HG03103 (cell line): Measurements from ENCODE around the gene NAGLU.
A peak's percentile ranks its signal among the peaks of the same experiment; 100 is the strongest.
"Not testable (repeated sequence)": the region's sequence is repeated elsewhere in the genome, so short reads cannot be mapped to it uniquely, and the experiment has no call there.

Experiments used
- ATAC-seq: cut with Tn5 transposase; IDR thresholded peaks from one replicate; pipeline ENCODE4 v1.9.1; 2021; ENCODE audit warnings: low read depth; ENCODE audit not compliant: unreplicated experiment

Gene NAGLU

DNA sequence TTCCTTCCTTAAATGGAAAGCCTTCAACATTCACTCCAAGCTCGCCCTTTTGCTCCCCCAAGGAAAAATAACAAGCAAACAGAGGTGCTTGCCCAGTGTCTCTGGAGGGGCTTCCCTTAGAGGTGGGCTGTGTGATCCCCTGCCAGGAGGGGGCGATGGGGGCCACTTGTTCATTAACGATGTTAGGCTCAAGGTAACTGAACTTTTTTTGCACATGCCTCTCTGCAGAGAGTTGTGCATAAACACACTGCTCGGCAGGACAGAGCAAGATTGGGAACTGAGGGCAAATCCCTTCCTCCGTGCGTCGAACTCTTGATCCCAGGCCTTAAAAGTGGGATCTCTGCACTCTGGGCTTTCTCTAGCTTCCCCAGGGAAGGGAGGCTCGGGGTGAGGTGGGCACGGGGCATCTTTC lies 15.5 kb upstream of the NAGLU start:
- no peak for ATAC-seq

DNA sequence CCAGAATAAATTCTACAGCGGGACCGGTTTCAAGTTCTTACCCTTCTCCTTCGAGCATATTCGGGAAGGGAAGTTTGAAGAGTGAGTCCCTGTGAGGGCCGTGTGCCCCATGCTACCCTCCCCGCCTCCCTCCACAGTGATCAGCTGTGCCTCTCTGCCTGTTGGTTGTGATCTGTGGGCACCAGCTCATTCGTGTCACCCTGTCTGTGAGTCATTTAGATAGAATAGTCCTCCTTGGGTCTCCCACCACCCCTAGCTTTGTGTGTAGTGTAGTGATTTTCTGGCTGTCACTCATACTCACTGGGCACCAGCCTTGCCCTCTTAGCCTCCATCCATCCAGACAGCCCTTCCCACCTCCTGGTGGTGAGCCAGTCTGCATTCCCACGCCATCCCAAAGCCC lies 15.0 kb upstream of the NAGLU start:
- ATAC-seq = no peak

DNA sequence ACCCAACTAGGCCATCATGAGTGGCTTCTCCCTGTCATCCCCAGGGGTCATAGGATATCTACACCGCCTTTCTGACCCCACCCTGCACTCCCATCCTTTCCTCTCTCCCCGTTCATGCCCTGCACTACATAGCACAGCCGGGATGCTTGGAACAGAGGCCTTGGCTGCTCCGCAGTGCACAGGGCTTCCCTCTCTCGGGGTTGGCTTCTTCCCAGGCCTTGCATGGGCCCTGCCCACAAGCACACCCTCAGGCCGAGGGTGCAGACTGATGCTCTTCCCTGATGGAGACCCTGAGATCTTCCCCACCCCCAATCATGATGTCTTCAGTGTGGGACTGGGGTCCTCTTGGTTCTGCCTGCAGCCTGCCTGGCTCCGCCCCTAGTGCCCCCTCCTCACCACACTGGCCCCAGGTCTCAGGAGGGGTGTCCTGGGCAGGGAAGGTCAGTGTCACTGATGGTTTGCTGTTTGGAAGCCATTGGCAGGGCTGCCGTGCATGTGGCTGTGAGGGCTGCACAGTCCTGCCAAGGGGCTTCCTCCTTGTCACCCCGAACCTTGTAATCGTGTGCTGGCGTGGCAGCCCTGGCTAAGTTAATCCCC lies 14.3 kb upstream of the NAGLU start:
- no peak for ATAC-seq

DNA sequence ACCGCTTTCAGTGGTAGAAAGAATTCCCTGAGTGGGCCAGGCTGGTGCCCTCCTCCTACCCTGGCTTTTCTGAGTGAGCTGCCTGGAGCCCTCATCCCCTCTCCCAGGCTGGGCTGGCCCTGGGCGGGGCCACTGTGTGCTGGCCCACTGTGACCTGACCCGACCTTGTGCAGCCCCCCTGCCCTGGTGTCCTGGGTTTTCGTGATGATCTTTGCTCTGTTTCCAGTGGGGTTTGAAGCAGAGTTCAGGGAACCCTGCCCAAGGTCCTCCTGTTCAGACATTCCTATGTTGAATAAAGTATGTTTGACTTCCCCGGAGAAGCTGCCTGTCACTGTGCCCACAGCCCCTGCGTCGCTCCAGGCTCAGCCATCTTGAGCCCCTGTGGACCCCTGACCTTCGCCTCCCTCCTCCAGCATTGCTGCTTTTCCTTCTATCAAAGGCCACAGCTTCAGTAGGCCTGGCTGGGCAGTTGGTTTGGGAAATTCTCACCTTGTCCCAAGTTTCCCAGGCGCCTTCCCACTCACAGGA lies 13.7 kb upstream of the NAGLU start:
- no peak for ATAC-seq

DNA sequence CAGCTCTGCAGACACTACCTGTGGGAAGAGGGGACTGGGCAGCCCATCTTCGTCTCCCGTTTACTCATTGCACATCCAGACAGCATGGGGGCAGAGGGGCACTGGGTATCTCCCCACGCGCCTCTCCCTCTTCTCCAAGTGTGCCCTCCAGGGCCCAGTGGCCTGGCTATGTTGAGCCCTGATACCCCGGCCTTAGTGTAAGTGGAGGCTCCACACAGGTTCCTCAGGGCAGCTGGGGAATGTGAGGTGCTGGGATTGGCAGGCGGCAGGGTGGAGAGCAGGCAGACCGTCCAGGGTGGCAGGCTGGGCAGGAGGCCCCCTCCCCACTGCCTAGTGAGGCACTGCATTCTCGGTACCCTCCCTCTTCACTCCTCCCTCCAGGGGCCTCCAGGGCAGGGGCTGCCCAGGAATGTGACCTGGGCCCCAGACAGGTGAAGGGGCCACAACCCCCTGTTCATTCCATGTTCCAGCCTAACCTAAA lies 13.2 kb upstream of the NAGLU start:
- no peak for ATAC-seq

DNA sequence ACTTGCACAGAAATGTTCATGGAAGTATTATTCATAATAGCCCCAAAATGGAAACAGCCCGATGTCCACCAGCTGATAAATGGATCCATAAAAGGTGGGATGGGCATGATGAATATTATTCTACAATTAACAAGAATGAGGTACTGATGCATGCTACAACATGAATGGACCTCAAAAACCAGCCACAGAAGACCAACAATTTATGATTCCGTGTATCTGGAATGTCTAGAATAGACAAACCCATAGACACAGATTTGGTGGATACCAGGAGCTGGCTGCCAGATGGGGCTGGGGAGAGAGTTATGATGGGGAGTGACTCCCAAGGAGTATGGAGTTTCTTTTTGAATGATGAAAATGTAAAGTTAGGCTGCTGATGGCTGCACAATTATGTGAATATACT lies 10.8 kb upstream of the NAGLU start:
- ATAC-seq = no peak

DNA sequence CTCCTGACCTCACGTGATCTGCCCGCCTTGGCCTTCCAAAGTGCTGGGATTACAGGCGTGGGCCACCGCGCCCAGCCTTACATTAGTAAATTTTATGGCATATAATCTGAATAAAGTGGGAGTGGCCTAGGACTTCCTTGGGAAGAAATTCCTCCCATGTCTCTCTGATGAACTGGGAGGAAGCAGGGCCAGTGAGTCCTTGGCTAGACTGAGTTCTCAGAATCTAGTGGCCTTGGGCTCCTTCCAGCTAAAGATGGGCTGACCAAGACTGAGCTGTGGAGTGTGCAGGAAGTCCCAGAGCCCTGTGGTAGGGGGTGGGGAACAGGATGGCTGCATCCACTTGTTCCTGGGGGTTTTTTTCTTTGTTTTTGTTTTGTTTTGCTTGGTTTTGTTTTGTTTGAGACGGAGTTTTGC lies 10.0 kb upstream of the NAGLU start:
- ATAC-seq = no peak

DNA sequence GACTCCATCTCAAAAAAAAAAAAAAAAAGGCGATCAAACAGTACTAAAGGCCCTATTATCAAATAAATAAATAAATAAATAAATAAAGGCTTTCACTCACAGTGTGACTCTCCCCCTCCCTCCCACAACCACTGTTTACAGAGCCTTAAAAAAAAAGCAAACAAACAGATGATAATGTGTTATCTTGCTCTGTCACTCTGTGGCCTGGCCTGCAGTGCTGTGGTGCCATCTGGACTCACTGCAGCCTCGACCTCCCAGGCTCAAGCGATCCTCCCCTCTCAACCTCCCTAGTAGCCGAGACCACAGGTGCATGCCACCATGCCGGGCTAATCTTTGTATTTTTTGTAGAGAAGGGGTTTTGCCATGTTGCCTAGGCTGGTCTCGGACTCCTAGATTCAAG lies 8.1 kb upstream of the NAGLU start:
- ATAC-seq = no peak

DNA sequence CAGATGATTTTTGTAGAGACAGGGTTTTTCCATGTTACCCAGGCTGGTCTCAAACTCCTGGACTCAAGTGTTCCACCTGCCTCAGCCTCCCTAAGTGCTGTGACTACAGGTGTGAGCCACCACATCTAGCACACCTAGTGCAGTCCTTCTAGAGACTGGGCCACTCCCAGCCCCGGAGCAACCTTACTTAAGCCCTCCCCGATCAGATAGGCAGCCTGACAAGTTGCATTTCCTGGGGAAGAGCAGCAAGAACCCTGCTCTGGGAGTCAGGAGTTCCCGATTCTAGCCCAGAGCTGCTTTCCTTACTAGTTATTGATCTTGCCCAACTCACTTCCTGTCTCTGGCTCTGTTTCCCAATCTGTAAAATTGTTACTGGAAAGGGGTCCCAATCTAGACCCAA lies 7.0 kb upstream of the NAGLU start:
- no peak for ATAC-seq

DNA sequence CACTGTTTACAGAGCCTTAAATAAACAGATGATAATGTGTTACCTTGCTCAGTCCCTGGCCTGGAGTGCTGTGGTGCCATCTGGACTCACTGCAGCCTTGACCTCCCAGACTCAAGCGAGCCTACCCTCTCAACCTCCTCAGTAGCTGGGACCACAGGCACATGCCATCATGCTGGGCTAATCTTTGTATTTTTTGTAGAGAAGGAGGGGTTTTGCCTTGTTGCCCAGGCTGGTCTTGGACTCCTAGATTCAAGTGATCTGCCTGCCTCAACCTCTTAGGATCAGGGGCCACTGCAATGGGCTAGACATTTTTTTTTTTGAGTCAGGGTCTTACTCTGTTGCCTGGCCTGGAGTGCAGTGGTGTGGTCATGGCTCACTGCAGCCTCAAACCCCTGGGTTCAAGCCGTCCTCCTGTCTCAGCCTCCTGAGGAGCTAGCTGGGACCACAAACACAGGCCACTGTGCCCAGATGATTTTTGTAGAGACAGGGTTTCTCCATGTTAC lies 5.0 kb upstream of the NAGLU start:
- ATAC-seq = no peak

DNA sequence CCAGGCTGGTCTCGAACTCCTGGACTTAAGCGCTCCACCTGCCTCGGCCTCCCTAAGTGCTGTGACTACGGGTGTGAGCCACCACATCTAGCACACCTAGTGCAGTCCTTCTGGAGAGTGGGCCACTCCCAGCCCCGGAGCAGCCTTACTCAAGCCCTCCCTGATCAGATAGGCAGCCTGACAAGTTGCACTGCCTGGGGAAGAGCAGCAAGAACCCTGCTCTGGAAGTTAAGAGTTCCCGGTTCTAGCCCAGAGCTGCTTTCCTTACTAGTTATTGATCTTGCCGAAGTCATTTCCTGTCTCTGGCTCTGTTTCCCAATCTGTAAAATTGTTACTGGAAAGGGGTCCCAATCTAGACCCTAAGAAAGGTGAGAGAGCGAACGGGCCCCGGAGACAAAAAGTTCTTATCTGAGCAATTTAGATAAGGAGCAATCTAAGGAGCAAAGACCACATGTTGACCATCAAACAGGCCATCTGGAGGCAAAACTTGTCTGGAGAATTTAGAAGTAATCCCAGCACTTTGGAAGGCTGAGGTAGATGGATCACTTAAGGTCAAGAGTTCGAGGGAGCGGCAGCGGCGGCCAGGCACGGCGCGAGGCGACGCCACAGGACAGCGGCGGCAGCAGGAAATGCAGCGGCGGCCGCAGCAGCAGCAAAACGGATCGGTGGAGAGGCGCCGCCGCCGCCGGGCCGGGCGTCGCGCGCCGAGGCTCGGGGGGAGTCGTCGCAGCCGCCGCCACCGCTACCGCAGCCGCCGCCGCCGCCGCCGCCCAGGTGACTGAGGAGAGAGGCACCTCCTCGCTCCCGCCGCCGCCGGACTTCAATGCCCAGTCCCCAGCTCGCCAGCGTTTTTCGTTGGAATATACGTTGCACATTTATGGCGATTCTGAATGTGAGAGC lies 4.3 kb upstream of the NAGLU start:
- no peak for ATAC-seq

DNA sequence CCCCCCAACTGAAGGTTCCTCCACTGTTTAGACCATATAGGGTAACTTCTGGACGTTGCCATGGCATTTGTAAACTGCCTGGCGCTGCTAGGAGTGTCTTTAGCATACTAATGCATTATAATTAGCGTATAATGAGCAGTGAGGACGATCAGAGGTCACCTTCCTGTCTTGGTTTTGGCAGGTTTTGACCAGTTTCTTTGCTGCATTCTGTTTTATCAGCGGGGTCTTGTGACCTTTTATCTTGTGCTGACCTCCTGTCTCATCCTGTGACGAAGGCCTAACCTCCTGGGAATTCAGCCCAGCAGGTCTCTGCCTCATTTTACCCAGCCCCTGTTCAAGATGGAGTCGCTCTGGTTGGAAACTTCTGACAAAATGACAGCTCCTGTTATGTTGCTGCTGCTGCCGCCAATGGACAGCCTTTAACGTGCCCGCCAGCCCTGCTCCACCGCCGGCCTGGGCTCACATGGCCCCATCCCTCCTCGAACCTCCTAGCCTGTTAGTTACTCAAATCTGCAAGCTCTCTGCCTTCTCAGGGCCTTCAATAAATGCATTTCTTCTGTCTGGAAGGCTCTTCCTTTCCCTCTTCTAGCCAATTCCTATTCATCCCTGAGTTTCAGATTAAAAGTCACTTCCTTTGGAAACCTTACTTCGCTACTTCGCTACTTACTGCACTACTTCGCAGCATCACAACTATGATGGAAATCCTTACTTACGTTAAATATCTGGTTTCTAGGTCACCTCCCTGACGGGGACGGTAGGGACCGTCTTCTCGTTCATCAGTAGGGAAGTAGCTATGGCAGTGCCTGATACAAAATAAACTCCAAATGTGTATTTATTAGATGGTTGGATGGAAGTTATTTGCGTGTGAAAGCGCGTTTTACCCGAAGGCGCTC lies 640 bp upstream of the NAGLU start:
- no peak for ATAC-seq

DNA sequence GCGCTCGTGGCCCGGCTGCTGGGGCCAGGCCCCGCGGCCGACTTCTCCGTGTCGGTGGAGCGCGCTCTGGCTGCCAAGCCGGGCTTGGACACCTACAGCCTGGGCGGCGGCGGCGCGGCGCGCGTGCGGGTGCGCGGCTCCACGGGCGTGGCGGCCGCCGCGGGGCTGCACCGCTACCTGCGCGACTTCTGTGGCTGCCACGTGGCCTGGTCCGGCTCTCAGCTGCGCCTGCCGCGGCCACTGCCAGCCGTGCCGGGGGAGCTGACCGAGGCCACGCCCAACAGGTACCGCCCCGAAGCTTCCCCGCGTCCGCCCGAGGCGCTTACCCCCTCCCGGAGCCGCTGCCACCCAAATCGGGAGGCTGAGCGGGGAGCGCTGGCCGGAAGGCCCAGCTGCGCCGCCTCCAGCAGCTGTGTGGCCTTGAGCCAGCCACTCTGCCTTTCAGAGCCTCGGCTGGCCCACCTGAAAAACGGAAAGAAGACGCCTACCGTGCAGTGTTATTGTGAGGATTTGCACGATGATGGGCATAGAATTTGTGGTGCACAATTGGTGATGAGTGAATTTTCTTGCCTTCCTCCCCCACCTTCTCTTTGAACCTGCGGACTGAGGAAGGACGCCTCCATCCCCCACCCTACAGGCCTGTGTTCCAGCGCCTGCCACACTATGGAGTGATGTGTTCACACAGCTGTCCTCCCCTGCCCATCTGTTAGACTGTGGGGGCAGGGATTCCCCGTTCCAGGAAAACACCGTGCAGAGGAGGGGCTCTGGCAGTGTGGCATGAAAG lies 523 bp downstream of the NAGLU start:
- peak; percentile 38 for ATAC-seq

DNA sequence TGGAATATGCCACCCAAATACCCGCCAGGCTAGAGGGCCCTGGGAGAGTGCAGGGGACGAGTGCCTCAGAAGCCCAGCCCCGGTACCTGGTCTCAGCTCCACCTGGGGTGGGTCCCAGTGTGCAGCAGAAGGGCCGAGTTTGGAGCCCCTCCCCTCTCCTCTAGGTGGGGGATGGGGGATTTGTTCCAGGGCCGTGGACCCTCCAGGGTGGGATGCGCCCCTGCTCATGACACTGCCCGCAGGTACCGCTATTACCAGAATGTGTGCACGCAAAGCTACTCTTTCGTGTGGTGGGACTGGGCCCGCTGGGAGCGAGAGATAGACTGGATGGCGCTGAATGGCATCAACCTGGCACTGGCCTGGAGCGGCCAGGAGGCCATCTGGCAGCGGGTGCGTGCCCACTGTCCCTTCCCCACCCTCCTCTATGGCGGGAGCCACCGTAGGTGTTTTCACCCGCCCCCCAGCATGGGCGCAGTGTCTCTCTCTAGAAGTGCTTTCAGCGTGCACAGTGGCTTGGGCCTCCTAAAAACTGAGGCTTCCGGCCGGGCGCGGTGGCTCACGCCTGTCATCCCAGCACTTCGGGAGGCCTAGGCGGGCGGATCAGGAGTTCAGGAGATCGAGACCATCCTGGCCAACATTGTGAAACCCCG lies 1.2 kb downstream of the NAGLU start:
- no peak for ATAC-seq

DNA sequence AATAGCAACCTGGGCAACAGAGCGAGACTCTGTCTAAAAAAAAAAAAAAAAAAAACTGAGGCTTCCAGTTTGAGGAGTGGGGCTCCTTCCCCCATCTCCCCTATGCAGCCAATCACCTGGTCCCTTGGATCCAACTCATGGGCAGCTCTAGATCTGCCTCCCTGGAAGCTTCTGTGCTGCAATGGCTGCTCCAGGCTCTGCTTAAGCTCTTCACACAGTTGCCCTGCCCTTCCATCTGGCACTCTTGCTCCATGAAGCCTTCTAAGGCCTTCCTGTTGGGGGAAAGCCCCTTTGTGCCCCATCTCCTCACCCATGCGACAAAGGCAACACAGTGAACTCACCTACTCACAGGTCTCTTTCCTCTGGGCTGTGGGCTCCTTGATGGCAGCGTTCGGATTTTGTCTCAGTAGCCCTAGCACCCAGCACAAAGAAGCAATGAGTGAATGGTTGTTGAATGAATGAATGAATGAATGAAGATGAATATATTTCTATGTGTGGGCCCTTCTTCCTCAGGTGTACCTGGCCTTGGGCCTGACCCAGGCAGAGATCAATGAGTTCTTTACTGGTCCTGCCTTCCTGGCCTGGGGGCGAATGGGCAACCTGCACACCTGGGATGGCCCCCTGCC lies 1.9 kb downstream of the NAGLU start:
- no peak for ATAC-seq

DNA sequence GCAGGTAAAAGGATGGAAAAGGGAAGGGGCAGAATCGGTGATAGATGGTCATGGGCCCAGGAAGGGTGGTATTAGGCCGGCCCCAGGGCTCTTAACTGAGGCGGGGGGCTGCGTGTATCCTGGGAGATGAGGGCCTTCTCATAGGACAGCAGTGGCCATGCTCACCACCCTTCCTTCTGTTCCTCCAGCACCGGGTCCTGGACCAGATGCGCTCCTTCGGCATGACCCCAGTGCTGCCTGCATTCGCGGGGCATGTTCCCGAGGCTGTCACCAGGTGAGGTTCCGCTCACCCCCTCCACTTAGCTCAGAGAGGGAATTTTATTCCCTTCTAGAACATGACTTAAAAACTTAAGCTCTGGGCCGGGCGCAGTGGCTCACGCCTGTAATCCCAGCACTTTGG lies 2.4 kb downstream of the NAGLU start:
- ATAC-seq = no peak

DNA sequence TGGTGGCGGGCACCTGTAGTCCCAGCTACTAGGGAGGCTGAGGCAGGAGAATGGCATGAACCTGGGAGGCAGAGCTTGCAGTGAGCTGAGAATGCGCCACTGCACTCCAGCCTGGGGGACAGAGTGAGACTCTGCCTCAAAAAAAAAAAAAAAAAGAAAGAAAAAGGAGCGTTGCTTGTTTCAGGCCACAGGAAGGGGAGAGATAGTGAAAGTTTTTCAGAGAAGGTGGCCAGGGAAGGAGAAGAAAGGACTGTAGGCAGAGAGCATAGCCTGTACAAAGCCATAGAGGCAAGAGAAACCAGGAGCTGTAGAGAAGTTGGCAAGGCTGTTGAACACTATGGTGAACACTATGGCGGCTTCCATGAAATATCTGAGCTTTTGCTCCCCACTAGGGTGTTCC lies 4.5 kb downstream of the NAGLU start:
- not testable (repeated sequence) for ATAC-seq

DNA sequence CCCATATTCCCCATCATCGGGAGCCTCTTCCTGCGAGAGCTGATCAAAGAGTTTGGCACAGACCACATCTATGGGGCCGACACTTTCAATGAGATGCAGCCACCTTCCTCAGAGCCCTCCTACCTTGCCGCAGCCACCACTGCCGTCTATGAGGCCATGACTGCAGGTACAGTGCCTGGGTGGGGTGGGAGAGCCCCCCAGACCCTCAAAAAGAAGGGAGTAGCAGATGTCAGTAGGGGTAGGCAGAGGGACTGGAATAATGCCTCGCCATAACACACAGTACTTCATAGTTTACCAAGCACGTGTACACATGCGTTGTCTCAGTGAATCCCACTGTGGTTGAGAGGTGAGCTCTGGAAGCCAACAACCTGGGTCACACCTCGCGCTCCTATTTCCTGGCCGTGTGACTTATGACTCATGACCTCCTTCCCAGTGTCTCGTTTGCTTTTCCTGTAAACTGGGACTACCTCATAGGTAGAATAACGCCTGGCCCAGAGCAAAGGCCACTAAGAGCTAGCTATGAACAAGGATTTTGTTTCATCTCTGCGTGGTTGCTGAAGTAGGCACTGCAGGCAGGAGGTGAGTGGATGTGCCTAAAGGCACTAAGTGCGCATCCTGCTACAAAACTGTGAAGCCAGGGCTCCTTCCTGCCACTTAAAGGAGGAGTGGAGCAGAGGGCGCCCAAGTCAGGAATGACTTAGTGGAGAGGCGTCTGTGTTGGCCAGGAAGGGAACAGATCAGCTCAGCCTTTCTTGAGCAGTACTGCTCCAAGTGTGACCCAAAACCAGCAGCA lies 5.2 kb downstream of the NAGLU start:
- ATAC-seq = no peak
